Osteoblast (primary cell): Measurements from ENCODE around the gene TRIM71. TPM values are rescaled to one million over a fixed set of nuclear protein-coding genes. Genes with fewer than 3 reads are reported as not detected.

Experiments used
- DNase-seq: peaks from one replicate; pipeline ENCODE4 v3.0.0; 2011; ENCODE audit warnings: low spot score, mixed read lengths; ENCODE audit not compliant: insufficient read length; ENCODE audit errors: missing footprints
- H2AFZ ChIP-seq: 2 replicates; pipeline ENCODE4 v1.6.0; 2011; ENCODE audit warnings: mild to moderate bottlenecking, low read length
- H3K27ac ChIP-seq: 2 replicates; pipeline ENCODE4 v1.5.1; 2011; ENCODE audit warnings: mild to moderate bottlenecking, low read depth, low read length, moderate library complexity
- H3K27me3 ChIP-seq: 2 replicates; pipeline ENCODE4 v1.6.0; 2012; ENCODE audit warnings: mild to moderate bottlenecking, control low read depth, inconsistent platforms, low read length, moderate library complexity; ENCODE audit not compliant: insufficient read depth
- H3K36me3 ChIP-seq: 2 replicates; pipeline ENCODE4 v1.5.1; 2011; ENCODE audit warnings: mild to moderate bottlenecking, low read length, control low read depth, moderate library complexity; ENCODE audit not compliant: insufficient read depth
- H3K4me1 ChIP-seq: 2 replicates; pipeline ENCODE4 v1.5.1; 2011; ENCODE audit warnings: mild to moderate bottlenecking, low read length, control low read depth, moderate library complexity; ENCODE audit not compliant: insufficient read depth
- H3K4me2 ChIP-seq: 2 replicates; pipeline ENCODE4 v1.6.0; 2011; ENCODE audit warnings: mild to moderate bottlenecking, low read length; ENCODE audit not compliant: insufficient read depth
- H3K4me3 ChIP-seq: fragments of 200-600 bp; sonication (generic); 3 replicates; pipeline ENCODE4 v1.5.1; 2012; ENCODE audit warnings: mild to moderate bottlenecking, low read length, inconsistent platforms; ENCODE audit not compliant: insufficient read depth
- H3K79me2 ChIP-seq: 2 replicates; pipeline ENCODE4 v1.6.0; 2012; ENCODE audit warnings: mild to moderate bottlenecking, low read length, control low read depth, inconsistent platforms; ENCODE audit not compliant: insufficient read depth
- H3K9me3 ChIP-seq: 2 replicates; pipeline ENCODE4 v1.5.1; 2011; ENCODE audit warnings: low read depth, low read length, control low read depth
- H4K20me1 ChIP-seq: 2 replicates; pipeline ENCODE4 v1.6.0; 2012; ENCODE audit warnings: mild to moderate bottlenecking, low read length, control low read depth; ENCODE audit not compliant: insufficient read depth
- total RNA-seq: library from RNA; depleted of rRNA; stranded (reverse); fragments of >200 nt; gene quantifications from 2 replicates; pipeline ENCODE4 v1.2.3, GENCODE V29; 2012
- TF ChIP-seq, protein P1 (sequence below): IDR thresholded peaks from 2 replicates; pipeline ENCODE4 v1.5.1; 2011; ENCODE audit warnings: mild to moderate bottlenecking, low read depth, low read length, moderate library complexity; ENCODE audit errors: extremely low read depth

TRIM71 gene
- total RNA-seq, 1 donor, result not detected

DNA sequence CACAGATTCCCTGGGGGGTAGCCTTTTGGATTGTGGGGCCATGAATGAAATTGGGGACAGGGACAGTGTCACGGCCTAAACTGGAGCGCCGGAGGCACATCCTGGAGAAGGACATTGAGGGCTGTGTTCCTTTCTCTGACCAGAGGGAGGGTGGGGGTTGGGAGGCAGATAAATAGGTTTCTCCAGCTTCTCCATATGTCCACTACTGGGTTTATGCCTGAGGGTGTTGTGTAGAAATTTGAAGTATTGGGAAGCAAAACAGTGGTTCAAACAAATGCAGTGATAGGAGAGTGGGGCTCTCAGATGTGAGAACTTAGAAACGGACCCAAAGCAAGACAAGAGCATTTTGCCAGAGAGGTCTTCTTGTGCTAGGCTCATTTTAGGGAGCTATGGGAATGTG, 34.3 kb downstream of the TRIM71 start:
- Histone ChIP-seq H4K20me1 (no peaks in the 10 kb centered on the region), H3K27me3 (peaks cover 15% of the 10 kb centered on the region), H3K4me3 (no peak overlapping the region), H3K4me2 (no peak overlapping the region), H3K36me3 (no peaks in the 10 kb centered on the region), H3K79me2 (no peaks in the 10 kb centered on the region), H3K27ac (no peak overlapping the region), H2AFZ (no peak overlapping the region), H3K4me1 (no peaks in the 10 kb centered on the region), H3K9me3 (no peaks in the 10 kb centered on the region)
- no peak for DNase-seq
- TF ChIP-seq, protein P1, sequence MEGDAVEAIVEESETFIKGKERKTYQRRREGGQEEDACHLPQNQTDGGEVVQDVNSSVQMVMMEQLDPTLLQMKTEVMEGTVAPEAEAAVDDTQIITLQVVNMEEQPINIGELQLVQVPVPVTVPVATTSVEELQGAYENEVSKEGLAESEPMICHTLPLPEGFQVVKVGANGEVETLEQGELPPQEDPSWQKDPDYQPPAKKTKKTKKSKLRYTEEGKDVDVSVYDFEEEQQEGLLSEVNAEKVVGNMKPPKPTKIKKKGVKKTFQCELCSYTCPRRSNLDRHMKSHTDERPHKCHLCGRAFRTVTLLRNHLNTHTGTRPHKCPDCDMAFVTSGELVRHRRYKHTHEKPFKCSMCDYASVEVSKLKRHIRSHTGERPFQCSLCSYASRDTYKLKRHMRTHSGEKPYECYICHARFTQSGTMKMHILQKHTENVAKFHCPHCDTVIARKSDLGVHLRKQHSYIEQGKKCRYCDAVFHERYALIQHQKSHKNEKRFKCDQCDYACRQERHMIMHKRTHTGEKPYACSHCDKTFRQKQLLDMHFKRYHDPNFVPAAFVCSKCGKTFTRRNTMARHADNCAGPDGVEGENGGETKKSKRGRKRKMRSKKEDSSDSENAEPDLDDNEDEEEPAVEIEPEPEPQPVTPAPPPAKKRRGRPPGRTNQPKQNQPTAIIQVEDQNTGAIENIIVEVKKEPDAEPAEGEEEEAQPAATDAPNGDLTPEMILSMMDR, result no peak

DNA sequence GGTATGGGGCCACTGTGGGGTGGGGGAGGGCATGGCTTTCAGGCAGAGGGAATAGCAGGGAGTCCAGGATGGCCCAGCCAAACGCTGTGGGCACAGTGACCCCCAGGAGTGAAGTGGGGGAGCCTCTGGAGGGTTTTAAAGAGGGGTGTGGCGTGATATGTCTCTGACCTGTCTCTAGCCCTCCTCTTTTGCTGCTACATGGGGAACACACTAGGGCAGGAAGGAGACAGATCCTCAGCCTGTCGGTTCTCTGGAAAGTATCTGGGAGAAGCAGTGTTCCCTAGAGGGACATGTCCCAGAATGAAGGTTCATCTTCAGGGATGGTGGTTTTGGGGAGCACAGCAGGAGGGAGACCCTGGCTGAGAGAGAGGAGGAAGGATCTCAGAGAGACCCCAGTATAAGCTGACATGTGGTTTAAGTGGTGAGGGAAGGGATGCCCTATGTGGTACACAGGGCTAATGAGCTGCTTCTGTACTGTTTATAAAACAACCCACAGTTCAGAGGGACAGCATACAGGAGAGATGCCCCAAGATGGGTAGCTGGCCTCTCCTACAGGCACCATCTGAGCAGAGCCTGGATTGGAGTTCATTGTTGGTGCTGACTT, 37.7 kb downstream of the TRIM71 start:
- Histone ChIP-seq H3K4me1 (no peaks in the 10 kb centered on the region), H4K20me1 (no peaks in the 10 kb centered on the region), H3K9me3 (no peaks in the 10 kb centered on the region), H3K4me3 (no peak overlapping the region), H3K27ac (no peak overlapping the region), H3K36me3 (no peaks in the 10 kb centered on the region), H3K4me2 (no peak overlapping the region), H3K27me3 (peaks cover 10% of the 10 kb centered on the region), H3K79me2 (no peaks in the 10 kb centered on the region), H2AFZ (no peak overlapping the region)
- TF ChIP-seq, protein P1, result no peak
- DNase-seq, result peak; percentile 83

DNA sequence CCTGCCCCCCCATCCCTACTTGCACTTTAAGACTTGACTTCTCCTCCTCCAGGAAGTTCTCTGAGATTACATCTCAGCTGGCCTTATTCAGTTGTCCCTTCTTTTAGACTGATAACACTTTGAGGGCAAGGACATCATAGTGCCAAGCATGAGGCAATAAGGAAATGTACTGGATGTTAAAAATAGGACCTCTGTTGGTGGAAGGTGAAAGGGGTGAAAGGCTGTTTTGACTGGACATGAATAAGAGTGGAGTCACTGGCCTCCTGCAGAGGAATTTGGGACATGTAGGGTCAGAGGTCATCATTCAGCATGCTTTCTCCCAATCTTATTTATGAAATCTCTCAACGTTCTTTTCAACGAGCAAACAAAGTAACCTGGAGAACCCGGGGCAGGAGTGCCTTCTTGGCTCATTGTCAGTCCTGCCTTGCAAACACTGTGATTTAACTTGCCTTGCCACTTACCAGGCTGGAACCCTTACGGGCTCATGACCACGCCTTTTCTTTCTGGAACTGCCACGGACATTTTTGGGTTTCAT, 38.6 kb downstream of the TRIM71 start:
- TF ChIP-seq, protein P1, result no peak
- Histone ChIP-seq H3K4me2 (no peak overlapping the region), H3K4me1 (no peaks in the 10 kb centered on the region), H2AFZ (no peak overlapping the region), H3K27me3 (peaks cover 10% of the 10 kb centered on the region), H4K20me1 (no peaks in the 10 kb centered on the region), H3K9me3 (no peaks in the 10 kb centered on the region), H3K79me2 (no peaks in the 10 kb centered on the region), H3K36me3 (no peaks in the 10 kb centered on the region), H3K27ac (no peak overlapping the region), H3K4me3 (no peak overlapping the region)
- peak; percentile 68 for DNase-seq

DNA sequence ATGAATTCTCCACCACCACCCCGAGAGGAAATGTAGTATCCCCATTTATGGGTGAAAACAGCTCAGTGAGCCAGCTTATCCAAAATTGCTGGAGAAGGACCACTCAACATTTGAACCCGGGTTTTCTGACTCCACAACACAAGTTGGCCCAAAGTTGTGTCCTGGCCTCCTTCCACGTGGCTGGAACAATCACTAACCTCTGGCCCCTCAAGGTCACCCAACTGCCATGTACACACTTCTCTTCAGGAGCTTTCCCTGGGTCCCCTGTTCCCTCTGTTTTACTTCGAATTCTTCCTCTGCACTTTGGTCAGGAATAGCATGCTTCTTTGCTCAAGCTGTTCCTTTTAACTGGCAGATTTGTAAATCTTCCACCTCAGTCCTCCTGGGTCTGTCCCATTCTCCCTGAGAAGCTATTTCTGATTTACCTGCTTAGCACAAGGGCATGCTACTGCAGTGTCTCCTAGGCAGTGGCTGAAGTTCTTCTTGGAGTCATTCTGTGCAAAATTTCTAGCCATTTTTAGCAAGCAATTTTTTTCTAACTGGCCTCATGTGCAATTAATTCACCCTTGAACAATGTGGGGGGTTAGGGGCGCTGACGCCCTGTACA, 39.2 kb downstream of the TRIM71 start:
- no peak overlapping the region for H3K4me2 ChIP-seq
- no peaks in the 10 kb centered on the region for H3K36me3 ChIP-seq
- no peak overlapping the region for H2AFZ ChIP-seq
- no peak for DNase-seq
- H3K27me3 ChIP-seq, result peaks cover 13% of the 10 kb centered on the region
- H3K4me3 ChIP-seq, result no peak overlapping the region
- no peaks in the 10 kb centered on the region for H3K9me3 ChIP-seq
- H4K20me1 ChIP-seq, result no peaks in the 10 kb centered on the region
- TF ChIP-seq, protein P1, result no peak
- H3K4me1 ChIP-seq, result no peaks in the 10 kb centered on the region
- no peaks in the 10 kb centered on the region for H3K79me2 ChIP-seq
- H3K27ac ChIP-seq, result no peak overlapping the region
